ACHN (cell line): ENCODE measurements around the gene MYRIP.
"Not testable (repeated sequence)": the region's sequence is repeated elsewhere in the genome, so short reads cannot be mapped to it uniquely, and the experiment has no call there.

Source experiments
- DNase-seq: peaks from one replicate; pipeline ENCODE4 v3.0.0-alpha.2; 2015
- in situ Hi-C: cut with HindIII; loops from 2 replicates; pipeline ENCODE4 v1.10.0; 2017; ENCODE audit warnings: low sequenced_read_pairs, low pct_ligation_motif_present, low pct_unique_long_range_greater_than_20kb

Gene MYRIP

GRCh38 chr3:39809181-39809994, at the start of gene MYRIP:
MYRIP (plus strand) TSS chr3:39809609; CDS start chr3:39900817, 91,208 bp downstream.
- peak; percentile 62 for DNase-seq

GRCh38 chr3:39760325-39760724, 49.1 kb upstream of the MYRIP start:
- in situ Hi-C loops, result no loop called here
- no peak for DNase-seq

More at GRCh38 chr3:39809181-39809994, at the start of gene MYRIP:
- in situ Hi-C loops, result no loop called here

GRCh38 chr3:39762537-39763070, 46.8 kb upstream of the MYRIP start:
- no peak for DNase-seq
- in situ Hi-C loops, result no loop called here

- in situ Hi-C loops, result no loop called here
- DNase-seq, result no peak
Observed at GRCh38 chr3:39763390-39763789, 46.0 kb upstream of the MYRIP start.

GRCh38 chr3:39765575-39765974, 43.8 kb upstream of the MYRIP start:
- in situ Hi-C loops, result no loop called here
- DNase-seq, result no peak

GRCh38 chr3:39766433-39766832, 43.0 kb upstream of the MYRIP start:
- in situ Hi-C loops, result no loop called here
- no peak for DNase-seq

- in situ Hi-C loops, result not testable (repeated sequence)
Observed at GRCh38 chr3:39766909-39767308, 42.5 kb upstream of the MYRIP start.

GRCh38 chr3:39778168-39778567, 31.2 kb upstream of the MYRIP start:
- DNase-seq, in situ Hi-C loops: not testable (repeated sequence)

More at GRCh38 chr3:39766909-39767308, 42.5 kb upstream of the MYRIP start:
- not testable (repeated sequence) for DNase-seq

- DNase-seq, result no peak
- in situ Hi-C loops, result no loop called here
Observed at GRCh38 chr3:39779511-39780230, 29.7 kb upstream of the MYRIP start.

GRCh38 chr3:39780352-39780751, 29.1 kb upstream of the MYRIP start:
- in situ Hi-C loops, result no loop called here
- DNase-seq, result no peak

GRCh38 chr3:39781025-39781424, 28.4 kb upstream of the MYRIP start:
- DNase-seq, result no peak
- in situ Hi-C loops, result no loop called here

GRCh38 chr3:39781632-39782031, 27.8 kb upstream of the MYRIP start:
- in situ Hi-C loops, result no loop called here
- DNase-seq, result no peak

- DNase-seq, result no peak
Observed at GRCh38 chr3:39783680-39784079, 25.7 kb upstream of the MYRIP start.

GRCh38 chr3:39784922-39785321, 24.5 kb upstream of the MYRIP start:
- in situ Hi-C loops, result no loop called here
- DNase-seq, result no peak

More at GRCh38 chr3:39783680-39784079, 25.7 kb upstream of the MYRIP start:
- in situ Hi-C loops, result no loop called here

- DNase-seq, result no peak
- in situ Hi-C loops, result no loop called here
Observed at GRCh38 chr3:39788128-39788883, 21.1 kb upstream of the MYRIP start.

GRCh38 chr3:39791603-39792002, 17.8 kb upstream of the MYRIP start:
- in situ Hi-C loops, result no loop called here
- DNase-seq, result no peak

- DNase-seq, result no peak
- in situ Hi-C loops, result no loop called here
Observed at GRCh38 chr3:39794880-39795279, 14.5 kb upstream of the MYRIP start.

GRCh38 chr3:39801216-39801615, 8.2 kb upstream of the MYRIP start:
- no peak for DNase-seq
- in situ Hi-C loops, result no loop called here

GRCh38 chr3:39802486-39802885, 6.9 kb upstream of the MYRIP start:
- in situ Hi-C loops, DNase-seq: not testable (repeated sequence)
